ENCODE data around the gene PIBF1. TPM values are rescaled to one million over a fixed set of nuclear protein-coding genes. Genes with fewer than 3 reads are reported as not detected.

PIBF1 gene
- total RNA-seq, 4 donors from 2014 or later: 9.9 to 18.9 (median 11.7) TPM

- H3K36me3 ChIP-seq: peaks cover 42% of the 10 kb centered on the region
- DNase-seq (ENCODE audit: low spot score in 2 of 2): no peak
- H3K4me3 ChIP-seq: no peak overlapping the region
- no peak overlapping the region for H3K27ac ChIP-seq
- no peaks in the 10 kb centered on the region for H3K4me1 ChIP-seq
- TF ChIP-seq CTCF (IDR thresholded peaks at IDR 0.05): no peak
- TF ChIP-seq EP300 (IDR thresholded peaks at IDR 0.05): no peak
- no peak for TF ChIP-seq POLR2A (IDR thresholded peaks at IDR 0.05)
- no peak for TF ChIP-seq POLR2AphosphoS5 (IDR thresholded peaks at IDR 0.05)
- H3K27me3 ChIP-seq: no peaks in the 10 kb centered on the region
- no peaks in the 10 kb centered on the region for H3K9me3 ChIP-seq
- WGBS: 96% methylated on average over 1 of the region's 1 CpG
Measured at GRCh38 chr13:72849571-72849970, 67.6 kb downstream of the PIBF1 start.

DNA sequence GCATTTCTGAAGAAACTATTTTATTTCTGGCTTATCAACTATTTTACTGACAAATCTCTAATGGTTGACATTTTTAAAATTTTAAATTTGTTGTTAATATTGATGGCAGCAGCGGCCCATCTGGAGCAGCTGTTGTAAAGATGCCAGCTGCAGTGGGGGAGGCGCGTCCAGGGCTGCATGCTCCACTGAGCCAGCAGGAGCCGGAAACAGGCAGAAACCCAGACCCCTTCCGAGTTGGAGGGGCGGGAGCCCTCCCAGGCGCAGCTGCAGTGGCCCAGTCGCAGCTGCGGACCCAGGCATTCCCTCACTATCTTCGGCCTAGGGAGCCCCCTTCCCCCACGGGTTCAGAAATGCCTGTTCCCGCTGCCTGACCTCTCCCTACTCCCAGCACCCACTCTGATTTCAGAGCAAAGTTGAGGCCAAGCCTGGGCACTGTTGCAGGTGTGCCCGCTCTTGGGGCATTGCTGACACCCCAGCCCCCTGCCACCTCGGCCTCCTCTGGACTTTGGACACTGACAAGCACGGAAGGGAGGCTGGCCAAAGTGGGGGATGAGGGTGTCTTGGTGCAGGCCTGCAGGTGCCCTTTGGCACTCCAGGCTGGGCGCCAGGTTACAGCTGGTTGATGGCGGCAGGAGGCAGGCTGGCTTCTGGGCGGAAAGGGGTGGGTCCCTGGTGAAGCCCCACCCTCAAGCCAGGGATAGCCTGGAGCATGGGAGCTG lies 69.2 kb downstream of the PIBF1 start:
- no peaks in the 10 kb centered on the region for H3K9me3 ChIP-seq
- WGBS: 84% methylated on average over 18 of the region's 18 CpGs
- H3K4me1 ChIP-seq: no peaks in the 10 kb centered on the region
- TF ChIP-seq POLR2AphosphoS5 (IDR thresholded peaks at IDR 0.05) (no peak), EP300 (IDR thresholded peaks at IDR 0.05) (no peak), POLR2A (IDR thresholded peaks at IDR 0.05) (no peak)
- H3K36me3 ChIP-seq: peaks cover 30% of the 10 kb centered on the region
- no peaks in the 10 kb centered on the region for H3K27me3 ChIP-seq
- no peak overlapping the region for H3K27ac ChIP-seq
- no peak overlapping the region for H3K4me3 ChIP-seq
- no peak for DNase-seq (ENCODE audit: low spot score in 2 of 2)

DNA sequence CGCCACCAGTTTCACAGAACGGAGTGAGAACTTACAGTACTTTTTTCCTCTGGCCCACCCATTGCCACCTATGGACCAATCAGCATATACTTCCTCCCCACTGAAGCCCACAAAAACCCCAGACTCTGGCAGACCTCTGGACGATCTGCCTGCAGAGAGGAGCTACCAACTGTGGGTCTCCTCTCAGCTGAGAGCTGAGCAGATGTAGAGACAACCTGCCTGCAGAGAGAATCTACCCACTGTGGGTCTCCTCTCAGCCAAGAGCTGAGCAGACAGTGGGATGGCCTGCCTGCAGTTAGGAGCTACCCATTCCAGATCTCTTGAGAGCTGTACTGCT lies 69.7 kb downstream of the PIBF1 start:
- Histone ChIP-seq H3K4me3 (no peak overlapping the region), H3K9me3 (no peaks in the 10 kb centered on the region), H3K4me1 (no peaks in the 10 kb centered on the region), H3K27me3 (no peaks in the 10 kb centered on the region), H3K36me3 (peaks cover 30% of the 10 kb centered on the region), H3K27ac (no peak overlapping the region)
- no peak for DNase-seq (ENCODE audit: low spot score in 2 of 2)
- TF ChIP-seq POLR2AphosphoS5 (IDR thresholded peaks at IDR 0.05) (no peak), POLR2A (IDR thresholded peaks at IDR 0.05) (no peak), CTCF (IDR thresholded peaks at IDR 0.05) (no peak), EP300 (IDR thresholded peaks at IDR 0.05) (no peak)
- WGBS: 87% methylated on average over 2 of the region's 3 CpGs

DNA sequence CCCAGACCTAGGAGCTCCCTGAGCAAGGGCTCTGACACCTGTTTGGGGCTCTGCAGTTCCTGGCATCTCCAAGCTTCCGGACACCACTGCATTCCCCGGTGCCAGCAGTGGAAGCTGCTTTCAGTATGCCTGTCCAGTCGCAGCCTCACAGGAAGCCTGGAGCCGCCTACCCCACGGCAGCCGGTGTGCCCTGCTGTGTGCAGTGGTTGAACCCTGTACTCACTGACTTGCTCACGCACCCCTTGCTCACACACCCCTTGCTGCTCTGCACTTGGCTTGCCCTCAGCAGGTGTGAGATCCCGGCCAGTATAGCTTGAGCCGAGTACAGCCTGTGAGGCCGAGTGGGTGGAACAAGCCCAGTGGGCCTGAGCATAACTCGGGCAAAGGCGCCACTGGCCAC lies 70.3 kb downstream of the PIBF1 start:
- WGBS: 93% methylated on average over 12 of the region's 12 CpGs
- no peaks in the 10 kb centered on the region for H3K4me1 ChIP-seq
- no peak for DNase-seq (ENCODE audit: low spot score in 2 of 2)
- H3K27me3 ChIP-seq: no peaks in the 10 kb centered on the region
- no peaks in the 10 kb centered on the region for H3K9me3 ChIP-seq
- no peak overlapping the region for H3K27ac ChIP-seq
- H3K4me3 ChIP-seq: no peak overlapping the region
- TF ChIP-seq CTCF (IDR thresholded peaks at IDR 0.05) (no peak), POLR2A (IDR thresholded peaks at IDR 0.05) (no peak), POLR2AphosphoS5 (IDR thresholded peaks at IDR 0.05) (no peak), EP300 (IDR thresholded peaks at IDR 0.05) (no peak)
- H3K36me3 ChIP-seq: peaks cover 28% of the 10 kb centered on the region

GRCh38 chr13:72853000-72853399 lies 71.1 kb downstream of the PIBF1 start:
- H3K4me3 ChIP-seq: no peak overlapping the region
- H3K36me3 ChIP-seq: peaks cover 23% of the 10 kb centered on the region
- DNase-seq (ENCODE audit: low spot score in 2 of 2): no peak
- H3K9me3 ChIP-seq: no peaks in the 10 kb centered on the region
- 95% methylated on average over 1 of the region's 1 CpG for WGBS
- TF ChIP-seq POLR2A (IDR thresholded peaks at IDR 0.05) (no peak), CTCF (IDR thresholded peaks at IDR 0.05) (no peak), EP300 (IDR thresholded peaks at IDR 0.05) (no peak), POLR2AphosphoS5 (IDR thresholded peaks at IDR 0.05) (no peak)
- no peaks in the 10 kb centered on the region for H3K4me1 ChIP-seq
- no peaks in the 10 kb centered on the region for H3K27me3 ChIP-seq
- H3K27ac ChIP-seq: no peak overlapping the region

Data from suprapubic skin (tissue), 4 donors.